LHCN-M2 (cell line): ENCODE data around the gene PRTN3. TPM values are rescaled to one million over a fixed set of nuclear protein-coding genes. Genes with fewer than 3 reads are reported as not detected.
"Not testable (repeated sequence)": the region's sequence is repeated elsewhere in the genome, so short reads cannot be mapped to it uniquely, and the experiment has no call there.

Source experiments
- DNase-seq: peaks from one replicate; pipeline ENCODE4 v3.0.0-alpha.2; 2012; ENCODE audit warnings: low read depth
- total RNA-seq: library from RNA; depleted of rRNA; stranded (reverse); fragments of >200 nt; gene quantifications from 2 replicates; pipeline ENCODE4 v1.2.3, GENCODE V29; 2014

Gene PRTN3
- total RNA-seq, 1 experiment from 2014 or later: not detected

DNA sequence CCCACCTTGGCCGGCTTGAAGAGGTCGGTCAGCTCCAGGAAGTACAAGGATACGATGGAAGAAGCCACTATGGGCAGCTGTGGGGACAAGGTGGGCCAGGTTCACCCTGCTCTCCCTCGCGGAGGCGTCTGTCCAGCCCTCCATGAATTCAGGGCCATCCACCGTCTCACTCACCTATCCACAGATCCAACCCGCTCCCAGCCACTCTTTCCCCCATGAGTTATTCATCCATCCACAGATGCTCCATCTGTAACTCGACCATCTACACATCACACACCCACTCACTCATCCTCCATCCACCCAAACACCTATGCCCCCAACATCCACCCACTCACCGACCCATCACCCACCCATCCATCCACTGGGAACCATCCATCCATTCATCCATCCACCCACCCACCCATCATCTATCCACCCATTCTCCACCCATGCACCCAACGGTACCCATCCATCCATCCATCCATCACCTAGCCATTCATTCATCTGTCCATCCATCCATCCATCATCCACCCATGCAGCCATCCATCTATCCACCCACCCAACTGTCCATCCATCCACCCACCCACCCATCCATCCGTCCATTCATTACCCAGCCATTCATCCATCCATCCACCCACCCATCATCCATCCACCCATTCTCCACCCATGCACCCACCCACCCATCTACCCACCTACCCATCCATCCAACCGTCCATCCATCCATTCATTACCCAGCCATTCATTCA lies 24.9 kb upstream of the PRTN3 start:
- DNase-seq: no peak

DNA sequence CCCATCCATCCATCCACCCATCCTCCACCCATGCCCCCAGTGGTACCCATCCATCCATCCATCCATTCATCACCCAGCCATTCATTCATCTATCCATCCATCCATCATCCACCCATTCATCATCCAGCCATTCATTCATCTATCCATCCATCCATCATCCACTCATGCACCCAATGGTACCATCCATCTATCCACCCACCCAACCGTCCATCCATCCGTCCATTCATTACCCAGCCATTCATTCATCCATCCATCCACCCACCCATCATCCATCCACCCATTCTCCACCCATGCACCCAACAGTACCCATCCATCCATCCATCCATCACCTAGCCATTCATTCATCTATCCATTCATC lies 24.3 kb upstream of the PRTN3 start:
- DNase-seq: no peak

DNA sequence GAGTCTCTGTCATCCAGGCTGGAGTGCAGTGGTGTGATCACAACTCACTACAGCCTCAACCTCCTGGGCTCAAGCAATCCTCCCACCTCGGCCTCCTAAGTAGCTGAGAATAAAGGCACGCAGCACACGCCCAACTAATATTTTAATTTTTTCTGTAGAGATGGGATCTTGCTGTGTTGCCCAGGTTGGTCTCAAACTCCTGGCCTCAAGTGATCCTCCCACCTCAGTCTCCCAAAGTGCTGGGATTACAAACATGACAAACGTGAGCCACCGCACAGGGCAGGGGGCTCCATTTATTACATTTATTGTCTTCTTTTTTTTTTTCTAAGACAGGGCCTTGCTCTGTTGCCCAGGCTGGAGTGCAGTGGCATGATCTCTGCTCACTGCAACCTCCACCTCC lies 20.6 kb upstream of the PRTN3 start:
- DNase-seq: not testable (repeated sequence)

- no peak for DNase-seq
These were observed 19.5 kb upstream of the PRTN3 start for GRCh38 chr19:821231-821824.

DNA sequence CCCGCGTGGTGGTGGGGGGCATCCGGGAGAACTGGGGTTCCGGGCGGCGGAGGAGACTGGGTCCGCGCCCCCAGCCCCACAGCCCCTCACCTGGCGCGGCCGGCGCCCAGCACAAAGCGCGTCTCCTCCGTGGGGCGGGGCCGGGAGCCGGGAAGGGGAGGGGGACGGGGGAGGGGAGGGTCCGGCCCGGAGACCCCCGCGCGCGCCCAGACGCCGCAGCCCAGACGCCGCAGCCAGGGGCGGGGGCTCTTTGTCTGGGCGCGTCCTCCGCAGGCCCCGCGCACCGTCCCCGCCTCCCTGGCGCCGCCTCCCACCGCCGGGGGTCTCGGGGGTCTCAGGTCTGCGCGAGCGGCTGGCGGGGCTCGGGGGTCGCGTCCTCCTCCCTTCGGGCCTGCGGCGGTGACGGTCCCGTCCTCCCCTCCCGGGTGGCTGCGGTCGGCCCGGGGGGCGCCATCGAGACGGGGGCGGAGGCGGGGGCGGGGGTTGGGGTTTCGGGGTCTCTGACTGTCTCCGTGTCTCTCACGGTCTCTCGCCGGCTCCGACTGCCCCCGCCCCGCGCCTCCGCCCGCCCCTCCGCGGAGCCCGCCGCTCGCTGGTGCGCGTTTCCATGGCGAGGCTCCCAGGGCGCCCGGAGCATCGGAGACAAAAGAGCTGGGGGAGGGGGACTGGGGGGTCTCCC lies 18.8 kb upstream of the PRTN3 start, which contains the start of gene PLPPR3:
Gene PLPPR3 (minus strand): TSS at position 131 of the 679 bp plus-strand sequence. CDS start 396 bp downstream, outside the sequence.
- no peak for DNase-seq

GRCh38 chr19:823565-824121 lies 17.2 kb upstream of the PRTN3 start:
- DNase-seq: peak; percentile 47

DNA sequence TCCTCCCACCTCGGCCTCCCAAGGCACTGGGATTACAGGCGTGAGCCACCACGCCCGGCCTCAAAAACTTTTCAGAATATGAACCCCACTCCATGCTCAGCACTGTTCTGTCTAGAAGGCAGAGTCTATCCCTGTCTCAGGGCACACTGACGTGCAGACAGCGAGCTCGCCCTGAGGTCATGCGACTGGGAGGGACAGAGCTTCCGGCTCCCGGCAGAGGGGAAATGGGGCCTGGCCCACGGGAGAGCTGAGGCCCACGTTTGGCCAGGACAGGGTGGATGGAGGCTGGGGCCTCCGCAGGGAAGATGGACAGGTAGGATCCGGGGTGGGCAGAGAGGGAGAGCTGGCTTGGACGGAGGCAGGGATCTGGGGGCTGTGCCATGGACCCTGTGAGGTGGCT lies 15.9 kb upstream of the PRTN3 start:
- no peak for DNase-seq

DNA sequence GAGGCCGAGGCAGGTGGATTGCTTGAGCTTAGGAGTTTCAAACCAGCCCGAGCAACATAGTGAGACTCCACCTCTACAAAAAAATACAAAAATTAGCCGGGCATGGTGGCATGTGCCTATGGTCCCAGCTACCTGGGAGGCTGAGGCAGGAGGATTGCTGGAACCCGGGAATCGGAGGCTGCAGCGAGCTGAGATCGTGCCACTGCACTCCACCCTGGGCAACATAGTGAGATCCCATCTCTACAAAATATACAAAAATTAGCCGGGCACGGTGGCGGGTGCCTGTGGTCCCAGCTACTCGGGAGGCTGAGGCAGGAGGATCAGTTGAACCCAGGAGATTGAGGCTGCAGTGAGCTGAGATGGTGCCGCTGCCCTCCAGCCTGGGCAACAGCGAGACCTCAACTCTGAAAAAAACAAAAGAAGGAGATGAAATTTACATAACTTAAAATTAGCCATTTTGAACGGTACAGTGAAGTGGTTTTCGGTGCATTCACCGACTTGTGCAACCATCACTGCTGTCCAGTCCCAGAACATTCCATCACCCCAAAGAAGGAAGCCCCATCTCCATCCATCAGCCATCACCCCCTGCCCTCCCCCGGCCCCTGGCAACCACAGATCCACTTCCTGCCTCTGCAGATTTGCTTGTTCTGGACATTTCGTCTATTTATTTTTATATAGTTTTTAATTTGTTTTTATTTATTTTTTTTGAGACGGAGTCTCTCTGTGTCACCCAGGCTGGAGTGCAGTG lies 14.7 kb upstream of the PRTN3 start:
- no peak for DNase-seq

DNA sequence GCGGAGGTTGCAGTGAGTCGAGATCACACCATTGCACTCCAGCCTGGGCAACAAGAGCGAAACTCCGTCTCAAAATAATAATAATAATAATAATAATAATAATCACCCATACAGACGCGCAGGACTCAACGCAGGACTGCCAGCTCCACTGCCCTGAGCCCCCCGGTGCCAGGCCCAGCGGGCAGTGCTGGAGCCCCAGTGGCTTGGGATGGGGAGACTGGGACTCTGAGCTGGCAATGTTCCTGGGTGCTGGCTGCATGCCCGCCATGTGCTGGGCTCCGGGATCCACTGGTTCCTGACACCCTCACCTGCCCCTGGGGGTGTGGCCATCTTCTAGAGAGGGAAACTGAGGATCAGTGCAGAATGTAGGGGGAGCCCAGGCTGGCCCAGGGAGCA lies 13.5 kb upstream of the PRTN3 start:
- DNase-seq: no peak

GRCh38 chr19:827710-828321 lies 13.0 kb upstream of the PRTN3 start, which contains the start of gene AZU1:
TSS of gene AZU1 (plus strand) at chr19:827837. CDS start at chr19:827847, 10 bp downstream.
- DNase-seq: no peak

- no peak for DNase-seq
These were observed 11.6 kb upstream of the PRTN3 start for GRCh38 chr19:829129-829758.

DNA sequence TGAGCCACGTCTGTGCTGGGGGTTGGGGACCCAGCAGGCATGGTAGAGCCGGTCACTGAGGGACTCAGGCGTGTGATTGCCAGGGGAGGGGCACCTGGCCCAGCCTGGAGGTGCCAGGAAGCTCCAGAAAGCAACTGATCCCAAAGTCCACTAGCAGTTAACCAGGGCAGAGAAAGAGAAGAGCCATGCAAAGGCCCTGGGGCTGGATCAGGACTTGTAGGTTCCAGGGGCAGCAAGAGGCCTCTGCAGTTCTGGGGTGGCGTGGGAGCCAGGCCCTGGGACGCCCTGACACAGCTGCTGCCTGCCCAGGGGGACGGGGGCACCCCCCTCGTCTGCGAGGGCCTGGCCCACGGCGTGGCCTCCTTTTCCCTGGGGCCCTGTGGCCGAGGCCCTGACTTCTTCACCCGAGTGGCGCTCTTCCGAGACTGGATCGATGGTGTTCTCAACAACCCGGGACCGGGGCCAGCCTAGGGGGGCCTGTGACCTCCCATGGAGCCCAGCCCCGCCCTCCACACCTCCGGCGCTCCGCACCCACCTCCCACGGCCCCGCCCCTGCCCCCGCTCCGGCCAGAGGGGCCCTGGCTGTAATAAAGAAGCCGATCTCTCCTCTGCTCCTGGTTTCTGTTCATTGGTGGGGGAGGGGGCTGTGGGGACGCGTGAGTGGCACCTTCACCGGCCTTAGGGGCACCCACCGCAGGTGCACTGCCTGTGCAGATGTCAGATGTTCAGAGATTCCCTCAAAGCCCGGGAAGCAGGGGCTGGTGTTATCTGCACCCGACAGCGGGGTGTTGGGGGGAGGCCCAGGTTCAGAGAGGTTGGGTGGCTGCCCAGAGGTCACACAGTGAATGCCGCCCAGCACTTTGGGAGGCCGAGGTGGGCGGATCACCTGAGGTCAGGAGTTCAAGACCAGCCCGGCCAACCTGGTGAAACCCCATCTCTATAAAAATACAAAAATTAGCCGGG lies 9.1 kb upstream of the PRTN3 start:
- DNase-seq: no peak

GRCh38 chr19:834216-834615 lies 6.6 kb upstream of the PRTN3 start:
- no peak for DNase-seq

GRCh38 chr19:835210-835810 lies 5.5 kb upstream of the PRTN3 start:
- DNase-seq: no peak

DNA sequence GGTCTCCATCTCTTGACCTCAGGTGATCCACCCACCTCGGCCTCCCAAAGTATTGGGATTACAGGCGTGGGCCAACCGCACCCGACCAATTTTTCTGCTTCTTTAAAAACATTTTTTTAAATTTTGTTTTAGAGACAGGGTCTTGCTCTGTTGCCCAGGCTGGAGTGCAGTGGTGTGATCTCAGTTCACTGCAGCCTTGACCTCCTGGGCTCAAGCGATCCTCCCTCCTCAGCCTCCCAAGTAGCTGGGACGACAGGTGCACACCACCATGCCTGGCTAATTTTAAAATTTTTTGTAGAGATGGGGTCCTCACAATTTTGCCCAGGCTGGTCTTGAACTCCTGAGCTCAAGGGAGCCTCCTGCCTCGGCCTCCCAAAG lies 2.0 kb downstream of the PRTN3 start:
- DNase-seq: not testable (repeated sequence)

DNA sequence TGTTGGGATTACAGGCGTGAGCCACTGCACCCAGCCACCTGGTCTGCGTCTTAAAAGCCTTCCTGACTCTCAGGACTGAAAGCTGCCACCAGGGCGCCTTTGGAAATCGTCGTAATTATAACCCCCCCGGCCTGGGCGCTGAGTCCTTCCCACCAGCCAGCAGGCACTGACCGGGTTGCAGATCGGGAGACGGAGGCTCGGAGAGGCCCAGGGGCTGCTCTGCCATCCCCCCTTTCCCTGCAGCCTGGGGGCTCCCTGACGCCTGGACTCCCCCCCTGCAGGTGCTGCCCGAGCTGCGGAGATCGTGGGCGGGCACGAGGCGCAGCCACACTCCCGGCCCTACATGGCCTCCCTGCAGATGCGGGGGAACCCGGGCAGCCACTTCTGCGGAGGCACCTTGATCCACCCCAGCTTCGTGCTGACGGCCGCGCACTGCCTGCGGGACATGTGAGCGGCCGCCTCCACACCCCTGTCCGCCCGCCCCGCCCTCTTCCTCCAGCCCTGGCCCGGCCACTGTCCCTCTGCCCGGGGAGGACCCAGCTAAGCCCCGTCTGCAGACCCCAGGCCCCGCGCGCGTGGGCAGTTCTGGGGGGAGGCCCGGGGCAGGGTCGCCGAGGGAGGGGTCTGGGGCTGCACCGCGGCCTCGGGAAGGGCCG lies 2.5 kb downstream of the PRTN3 start:
- no peak for DNase-seq

- no peak for DNase-seq
These were observed 3.2 kb downstream of the PRTN3 start for GRCh38 chr19:843836-844545.

DNA sequence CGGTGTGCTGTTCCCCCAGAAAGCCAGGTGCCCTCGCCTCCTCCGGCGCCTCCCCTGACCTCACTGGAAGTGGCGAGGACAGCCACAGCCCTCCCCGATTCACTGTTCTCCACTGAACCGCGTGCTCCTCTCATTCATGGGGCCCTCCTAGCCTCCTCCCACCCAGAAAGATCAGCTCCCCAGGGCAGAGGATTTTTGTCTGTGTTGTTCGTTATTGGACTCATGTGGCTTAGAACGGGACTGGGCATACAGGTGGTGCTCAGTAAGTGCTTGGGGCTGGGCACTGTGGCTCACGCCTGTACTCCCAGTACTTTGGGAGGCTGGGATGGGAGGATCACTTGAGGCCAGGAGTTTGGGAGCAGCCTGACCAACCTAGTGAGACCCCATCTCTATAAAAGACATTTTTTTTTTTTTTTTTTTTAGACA lies 3.8 kb downstream of the PRTN3 start:
- DNase-seq: no peak
